HCT116 (cell line): ENCODE measurements around the gene GPRIN2. TPM values are rescaled to one million over a fixed set of nuclear protein-coding genes. Genes with fewer than 3 reads are reported as not detected.

Experiments used
- ATAC-seq: fragments of 200-7000 bp; cut with Tn5 transposase; 2 replicates; pipeline ENCODE4 v1.9.1; 2020; ENCODE audit warnings: mild to moderate bottlenecking, moderate library complexity
- BruUV-seq: library from RNA; stranded (reverse); fragments of 400-500 nt; replicated peaks from 2 replicates; lab custom pipeline; 2021; lab: Mats Ljungman, UMichigan
- CTCF ChIA-PET: fragments of 300-600 bp; sonication (Branson Sonifier 250); formaldehyde crosslinking; loops from one replicate; lab custom pipeline; 2021; ENCODE audit warnings: antibody characterized with exemption; lab: Charles Lee
- POLR2A ChIA-PET: fragments of 300-600, 350-600 bp; sonication (Branson Sonifier 250); formaldehyde crosslinking; loops from one replicate; lab custom pipeline; 2021; ENCODE audit warnings: antibody characterized with exemption; lab: Charles Lee
- RAD21 ChIA-PET, 2 experiments: fragments of 300-600 bp; sonication (Branson Sonifier 250); formaldehyde crosslinking; loops; one replicate each; lab custom pipeline; 2023; ENCODE audit warnings: low total read pairs in 2 of 2; ENCODE audit not compliant: uncharacterized antibody in 2 of 2, unreplicated experiment in 2 of 2, low non-redundant PET in 1 of 2; lab: Charles Lee
- DNase-seq: peaks from one replicate; pipeline ENCODE4 v3.0.0-alpha.2; 2010; ENCODE audit warnings: low read depth, low spot score
- H2AFZ ChIP-seq: fragments of 200-600 bp; shearing (Covaris generic), sonication (generic); 2 replicates; pipeline ENCODE4 v1.6.1; 2017; ENCODE audit warnings: low read depth, mixed run types, mixed read lengths, antibody characterized with exemption, low read length; ENCODE audit not compliant: poor library complexity, severe bottlenecking
- H3K27ac ChIP-seq: 2 replicates; pipeline ENCODE4 v1.5.1; 2012; ENCODE audit warnings: low read depth, low read length
- H3K27me3 ChIP-seq: fragments of 200-600 bp; sonication (generic); 2 replicates; pipeline ENCODE4 v1.6.1; 2016; ENCODE audit warnings: mixed run types, low read length, mixed read lengths; ENCODE audit not compliant: insufficient read depth
- H3K36me3 ChIP-seq, 2 experiments: fragments of 200-500 bp in 1 of 2; fragments of 200-600 bp in 1 of 2; sonication (Bioruptor generic) in 1 of 2; sonication (generic) in 1 of 2; 2 replicates each; pipeline versions ENCODE4 v1.5.1 to v1.6.1; 2014 to 2016; ENCODE audit warnings: low read length in 2 of 2, inconsistent platforms in 1 of 2, mixed read lengths in 1 of 2, mixed run types in 1 of 2; ENCODE audit not compliant: insufficient read depth in 2 of 2, control insufficient read depth in 1 of 2
- H3K4me1 ChIP-seq, 2 experiments: fragments of 200-600 bp in 1 of 2; sonication (generic) in 1 of 2; 2 replicates each; pipeline versions ENCODE4 v1.5.1 to v1.6.1; 2012 to 2017; ENCODE audit warnings: low read length in 2 of 2, inconsistent platforms in 1 of 2, mild to moderate bottlenecking in 1 of 2, mixed read lengths in 1 of 2, mixed run types in 1 of 2, moderate library complexity in 1 of 2; ENCODE audit not compliant: insufficient read depth in 2 of 2, control insufficient read depth in 1 of 2
- H3K4me2 ChIP-seq: fragments of 200-600 bp; sonication (generic); 2 replicates; pipeline ENCODE4 v1.6.1; 2017; ENCODE audit warnings: mixed run types, low read length, mixed read lengths
- H3K4me3 ChIP-seq, 2 experiments: fragments of 200-600 bp in 1 of 2; sonication (generic) in 1 of 2; replicated peaks in 1 of 2; 2 replicates each; pipeline ENCODE4 v1.5.1; 2011 to 2016; ENCODE audit warnings: low read length in 2 of 2, control low read depth in 1 of 2, low read depth in 1 of 2, mild to moderate bottlenecking in 1 of 2, mixed read lengths in 1 of 2, mixed run types in 1 of 2
- H3K79me2 ChIP-seq: fragments of 200-600 bp; sonication (generic); 2 replicates; pipeline ENCODE4 v1.6.1; 2017; ENCODE audit warnings: mild to moderate bottlenecking, mixed run types, low read length, moderate library complexity, mixed read lengths; ENCODE audit not compliant: insufficient read depth
- H3K9ac ChIP-seq: fragments of 200-600 bp; sonication (generic); 2 replicates; pipeline ENCODE4 v1.6.1; 2016; ENCODE audit warnings: low read length, mixed read lengths
- H3K9me2 ChIP-seq: fragments of 200-600 bp; sonication (generic), shearing (Covaris generic); 2 replicates; pipeline ENCODE4 v1.6.1; 2017; ENCODE audit warnings: mixed run types, mild to moderate bottlenecking, moderate library complexity; ENCODE audit not compliant: insufficient read depth
- H3K9me3 ChIP-seq, 2 experiments: fragments of 200-500 bp in 1 of 2; fragments of 200-600 bp in 1 of 2; sonication (Bioruptor generic) in 1 of 2; sonication (generic) in 1 of 2; 2 replicates each; pipeline ENCODE4 v1.6.1; 2014 to 2017; ENCODE audit warnings: low read length in 2 of 2, mixed read lengths in 2 of 2, inconsistent platforms in 1 of 2, low read depth in 1 of 2, mild to moderate bottlenecking in 1 of 2, mixed run types in 1 of 2, moderate library complexity in 1 of 2; ENCODE audit not compliant: control insufficient read depth in 1 of 2, insufficient read depth in 1 of 2
- H4K20me1 ChIP-seq: fragments of 200-600 bp; sonication (generic), shearing (Covaris generic); 2 replicates; pipeline ENCODE4 v1.6.1; 2017; ENCODE audit warnings: mixed run types, mild to moderate bottlenecking, moderate library complexity; ENCODE audit not compliant: insufficient read depth
- CTCF ChIP-seq, 3 experiments: fragments of 200-600 bp in 1 of 3; sonication (generic) in 1 of 3; IDR thresholded peaks in 2 of 3; conservative IDR thresholded peaks in 1 of 3; 2 replicates each; pipeline ENCODE4 v1.5.1; 2012 to 2017; ENCODE audit warnings: low read depth in 2 of 3, low read length in 2 of 3, antibody characterized with exemption in 1 of 3, borderline replicate concordance in 1 of 3, control low read depth in 1 of 3, mild to moderate bottlenecking in 1 of 3, mixed read lengths in 1 of 3, mixed run types in 1 of 3, moderate library complexity in 1 of 3; ENCODE audit not compliant: insufficient read depth in 1 of 3
- EGR1 ChIP-seq: IDR thresholded peaks from 2 replicates; pipeline ENCODE4 v1.6.1; 2012; ENCODE audit warnings: low read depth
- ELF1 ChIP-seq: IDR thresholded peaks from 2 replicates; pipeline ENCODE4 v1.6.1; 2012; ENCODE audit warnings: low read depth, borderline replicate concordance
- EZH2 ChIP-seq: fragments of 200-600 bp; sonication (generic); IDR thresholded peaks from 2 replicates; pipeline ENCODE4 v1.6.1; 2017; ENCODE audit warnings: antibody characterized with exemption, mixed run types
- EZH2phosphoT487 ChIP-seq: fragments of 200-600 bp; IDR thresholded peaks from 2 replicates; pipeline ENCODE4 v1.6.1; 2018; ENCODE audit warnings: antibody characterized with exemption, borderline replicate concordance
- FOSL1 ChIP-seq: IDR thresholded peaks from 2 replicates; pipeline ENCODE4 v1.6.1; 2012; ENCODE audit warnings: low read depth
- JUND ChIP-seq: IDR thresholded peaks from 2 replicates; pipeline ENCODE4 v1.6.1; 2012
- MAX ChIP-seq: IDR thresholded peaks from 2 replicates; pipeline ENCODE4 v1.6.1; 2012
- POLR2A ChIP-seq: IDR thresholded peaks from 2 replicates; pipeline ENCODE4 v1.7.0; 2011; ENCODE audit warnings: borderline replicate concordance; ENCODE audit not compliant: insufficient read depth, insufficient read length; ENCODE audit errors: extremely low read depth
- RAD21 ChIP-seq: IDR thresholded peaks from 2 replicates; pipeline ENCODE4 v1.6.1; 2012; ENCODE audit warnings: low read depth, mild to moderate bottlenecking
- REST ChIP-seq: IDR thresholded peaks from 2 replicates; pipeline ENCODE4 v1.6.1; 2012; ENCODE audit warnings: low read depth
- SIN3A ChIP-seq: IDR thresholded peaks from 2 replicates; pipeline ENCODE4 v1.6.1; 2012; ENCODE audit warnings: low read depth
- SP1 ChIP-seq: IDR thresholded peaks from 2 replicates; pipeline ENCODE4 v1.6.1; 2012; ENCODE audit warnings: low read depth
- SRF ChIP-seq: IDR thresholded peaks from 2 replicates; pipeline ENCODE4 v1.6.1; 2012; ENCODE audit warnings: low read depth
- TCF7L2 ChIP-seq: IDR thresholded peaks from 2 replicates; pipeline ENCODE4 v1.7.0; 2011; ENCODE audit warnings: borderline replicate concordance, inconsistent platforms; ENCODE audit not compliant: insufficient read depth, insufficient read length; ENCODE audit errors: extremely low read depth
- YY1 ChIP-seq: IDR thresholded peaks from 2 replicates; pipeline ENCODE4 v1.6.1; 2011; ENCODE audit warnings: low read length, low read depth, moderate library complexity, mild to moderate bottlenecking; ENCODE audit not compliant: insufficient replicate concordance; ENCODE audit errors: extremely low read depth
- ZBTB33 ChIP-seq: IDR thresholded peaks from 2 replicates; pipeline ENCODE4 v1.6.1; 2011; ENCODE audit warnings: mild to moderate bottlenecking, low read length, moderate library complexity; ENCODE audit not compliant: insufficient replicate concordance; ENCODE audit errors: extremely low read depth
- ZFX ChIP-seq: fragments of 450-650 bp; IDR thresholded peaks from 2 replicates; pipeline ENCODE4 v1.6.1; 2017
- ZNF274 ChIP-seq: fragments of 200-500 bp; sonication (Bioruptor generic); IDR thresholded peaks from 2 replicates; pipeline ENCODE4 v1.6.1; 2014; ENCODE audit warnings: mild to moderate bottlenecking, low read depth, low read length, inconsistent platforms
- intact Hi-C: fragments of 100-400 bp; cut with micrococcal nuclease; formaldehyde crosslinking; loops from 2 replicates; pipeline ENCODE4 v1.10.0; 2022
- total RNA-seq: library from RNA; stranded (reverse); gene quantifications from one replicate; pipeline ENCODE4 v1.2.1, GENCODE V29; 2021; ENCODE audit not compliant: unreplicated experiment

Gene GPRIN2
- total RNA-seq, 1 experiment from 2014 or later = 1.7 TPM

GRCh38 chr10:46547541-46548497 lies 8.6 kb downstream of the GPRIN2 start:
- Histone ChIP-seq H3K4me1 (no peaks in the 10 kb centered on the region), H3K9ac (no peak overlapping the region), H3K9me3 (no peaks in the 10 kb centered on the region), H2AFZ (no peak overlapping the region), H3K9me2 (no peaks in the 10 kb centered on the region), H3K4me3 (no peak overlapping the region), H3K79me2 (no peaks in the 10 kb centered on the region), H3K27ac (no peak overlapping the region), H3K27me3 (no peaks in the 10 kb centered on the region), H3K36me3 (no peaks in the 10 kb centered on the region), H4K20me1 (no peaks in the 10 kb centered on the region), H3K4me2 (no peak overlapping the region)
- no peak for DNase-seq
- CTCF ChIA-PET = no interaction called here
- ATAC-seq = no peak
- intact Hi-C loops = no loop called here
- TF ChIP-seq EZH2phosphoT487 (no peak), EZH2 (no peak), RAD21 (no peak), SIN3A (no peak), ZNF274 (no peak), CTCF (IDR thresholded peaks at IDR 0.05 in 2 of 3, conservative IDR thresholded peaks at IDR 0.05 in 1 of 3; ENCODE audit: borderline replicate concordance in 1 of 3, insufficient read depth in 1 of 3, low read depth in 2 of 3, low read length in 2 of 3) (no peak), TCF7L2 (no peak), JUND (no peak), YY1 (no peak), EGR1 (no peak), ELF1 (no peak), REST (no peak), ZBTB33 (no peak), SRF (no peak), FOSL1 (no peak), SP1 (no peak), MAX (no peak), ZFX (no peak), POLR2A (no peak)
- POLR2A ChIA-PET = no interaction called here
- RAD21 ChIA-PET = no interaction called here
- no TSS peak for BruUV-seq
